Stimulated activated CD4-positive, alpha-beta T cell treated with anti-CD3 and anti-CD28 coated beads, Interleukin-1b, Interleukin-23, amount 100 ng/mL, for 24 hours (primary cell): Measurements from ENCODE around the gene RNASE4.

Source experiments
- DNase-seq, 4 experiments: peaks; one replicate each; pipeline ENCODE4 v3.0.0-alpha.2; 2020; ENCODE audit warnings: low read depth in 4 of 4, low spot score in 1 of 4

The RNASE4 gene

GRCh38 chr14:20671597-20672283 is 12.6 kb upstream of the RNASE4 start:
- no peak for DNase-seq

GRCh38 chr14:20675669-20676068 is 8.7 kb upstream of the RNASE4 start:
- no peak for DNase-seq

GRCh38 chr14:20676072-20676471 is 8.3 kb upstream of the RNASE4 start:
- no peak for DNase-seq

GRCh38 chr14:20679907-20680306 is 4.5 kb upstream of the RNASE4 start:
- DNase-seq, result no peak

- no peak for DNase-seq
Observed at GRCh38 chr14:20680363-20680762, 4.0 kb upstream of the RNASE4 start.

DNA sequence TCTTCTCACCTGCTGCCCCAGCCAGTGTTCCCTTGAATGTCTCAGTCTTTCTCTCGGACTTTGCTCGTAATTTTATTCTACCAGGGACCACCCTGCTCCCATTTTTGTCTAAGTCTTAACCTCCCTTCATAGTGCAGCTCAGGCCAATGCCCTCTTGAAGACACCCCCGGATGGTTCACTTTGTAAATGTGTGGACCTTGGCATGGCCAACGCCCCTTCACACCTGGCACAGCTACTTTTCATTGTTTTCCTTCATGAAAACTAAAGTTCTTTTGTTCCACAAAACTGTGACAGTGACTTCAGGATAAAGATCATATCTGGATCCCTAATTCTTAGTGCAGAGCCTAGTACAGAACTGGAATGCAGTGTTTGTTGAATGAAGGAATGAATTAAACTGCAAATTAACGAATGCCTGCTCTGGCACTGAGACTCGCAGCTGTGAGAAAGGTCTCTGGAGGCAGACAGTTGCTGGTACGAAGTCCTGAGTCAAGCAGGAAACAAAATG is 3.5 kb upstream of the RNASE4 start:
- no peak for DNase-seq

GRCh38 chr14:20681348-20682126 is 2.8 kb upstream of the RNASE4 start:
- peak; percentile 63 to 86 (median 81) for DNase-seq

DNA sequence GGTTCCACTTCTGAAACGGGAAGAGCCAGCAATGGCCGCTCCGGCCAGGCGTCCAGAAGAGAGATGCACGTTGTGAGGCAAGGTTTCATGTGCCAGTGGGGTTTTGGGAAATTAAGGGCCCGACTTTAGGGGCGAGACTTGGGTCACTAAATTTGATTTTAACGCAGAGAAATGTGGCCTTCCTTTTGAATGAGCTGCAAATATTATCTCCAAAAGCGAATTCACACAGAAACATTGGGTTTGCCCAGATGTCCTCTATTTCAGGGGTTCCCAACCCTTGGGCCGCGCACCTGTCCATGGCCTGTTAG is 2.3 kb upstream of the RNASE4 start:
- DNase-seq, result no peak

- peak; percentile 37 to 71 (median 60) for DNase-seq
Observed at GRCh38 chr14:20682435-20683124, 1.8 kb upstream of the RNASE4 start.

- DNase-seq, result peak; percentile 60 to 77 (median 76)
Observed at GRCh38 chr14:20683125-20683890, 1.1 kb upstream of the RNASE4 start.

DNA sequence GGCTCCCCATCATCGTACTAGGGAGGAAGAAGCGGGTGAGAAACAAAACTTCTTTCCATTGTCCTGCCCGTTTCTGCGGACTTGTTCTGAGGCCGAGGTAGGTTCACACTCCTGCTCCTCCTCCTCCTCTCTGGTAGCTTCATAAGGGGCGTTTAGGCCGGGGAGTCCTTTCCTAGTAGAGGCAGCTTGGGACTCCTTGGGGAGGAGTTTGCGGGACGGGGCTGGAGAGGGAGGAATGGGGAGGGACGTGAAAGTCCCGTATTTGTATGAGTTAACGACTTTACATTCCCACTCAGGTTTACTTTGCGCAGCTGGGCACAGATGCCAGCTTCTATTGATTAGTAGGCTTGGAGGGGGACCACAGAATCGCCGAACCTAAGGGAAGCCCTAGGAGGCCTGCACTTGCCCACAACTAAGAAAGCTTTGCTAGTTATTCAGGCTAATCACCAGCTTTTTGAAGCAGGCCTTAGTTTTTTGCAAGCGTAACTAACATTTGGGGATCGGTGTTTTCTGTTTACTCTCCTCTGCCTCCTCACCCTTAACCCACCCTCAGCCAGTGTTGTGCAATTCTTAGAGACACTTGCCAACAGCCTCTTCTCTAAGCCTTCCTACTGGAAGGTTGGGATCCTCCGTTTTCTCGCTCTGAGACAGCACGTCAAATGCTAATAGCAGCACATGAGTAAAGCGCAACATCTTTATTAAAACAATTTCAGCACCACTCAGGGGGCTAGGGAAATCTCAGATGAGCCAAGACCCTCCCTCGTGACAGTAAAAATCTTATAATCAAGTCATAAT is 499 bp downstream of the RNASE4 start:
- no peak for DNase-seq

DNA sequence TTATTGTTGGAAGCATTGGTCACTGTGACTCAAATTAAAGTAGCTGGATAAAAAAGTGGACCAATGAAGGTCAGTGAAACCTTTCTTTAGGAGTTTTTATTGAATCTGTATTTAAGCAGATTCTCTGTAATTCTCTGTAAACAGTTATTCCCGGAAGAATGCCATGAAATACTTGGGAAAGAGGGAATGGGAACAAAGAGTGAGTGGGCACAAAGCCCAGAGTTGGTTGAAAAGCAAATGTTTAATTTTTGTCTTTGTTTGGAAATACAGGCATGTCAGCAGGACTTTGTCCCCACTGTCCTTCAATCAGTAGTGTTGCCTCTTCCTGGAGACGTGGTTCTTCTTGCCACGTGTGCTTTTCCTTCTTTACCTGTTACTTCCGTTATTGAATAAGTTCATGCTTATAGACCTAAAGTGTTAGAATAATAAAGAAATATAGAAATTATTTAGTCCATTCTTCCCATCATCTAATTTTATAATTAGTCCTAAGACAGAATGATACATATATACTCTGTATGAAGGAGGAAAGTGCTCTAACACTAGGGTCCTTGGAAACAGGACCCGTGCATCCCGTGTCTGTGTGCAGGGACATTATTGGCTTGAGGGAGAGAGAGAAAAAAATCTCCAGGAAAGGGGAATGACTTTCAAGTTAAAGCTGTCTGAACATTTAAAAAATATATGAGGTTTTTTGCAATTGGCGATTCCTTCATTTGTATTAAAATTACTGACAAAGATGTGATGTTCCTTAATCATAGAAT is 2.2 kb downstream of the RNASE4 start:
- no peak for DNase-seq

DNA sequence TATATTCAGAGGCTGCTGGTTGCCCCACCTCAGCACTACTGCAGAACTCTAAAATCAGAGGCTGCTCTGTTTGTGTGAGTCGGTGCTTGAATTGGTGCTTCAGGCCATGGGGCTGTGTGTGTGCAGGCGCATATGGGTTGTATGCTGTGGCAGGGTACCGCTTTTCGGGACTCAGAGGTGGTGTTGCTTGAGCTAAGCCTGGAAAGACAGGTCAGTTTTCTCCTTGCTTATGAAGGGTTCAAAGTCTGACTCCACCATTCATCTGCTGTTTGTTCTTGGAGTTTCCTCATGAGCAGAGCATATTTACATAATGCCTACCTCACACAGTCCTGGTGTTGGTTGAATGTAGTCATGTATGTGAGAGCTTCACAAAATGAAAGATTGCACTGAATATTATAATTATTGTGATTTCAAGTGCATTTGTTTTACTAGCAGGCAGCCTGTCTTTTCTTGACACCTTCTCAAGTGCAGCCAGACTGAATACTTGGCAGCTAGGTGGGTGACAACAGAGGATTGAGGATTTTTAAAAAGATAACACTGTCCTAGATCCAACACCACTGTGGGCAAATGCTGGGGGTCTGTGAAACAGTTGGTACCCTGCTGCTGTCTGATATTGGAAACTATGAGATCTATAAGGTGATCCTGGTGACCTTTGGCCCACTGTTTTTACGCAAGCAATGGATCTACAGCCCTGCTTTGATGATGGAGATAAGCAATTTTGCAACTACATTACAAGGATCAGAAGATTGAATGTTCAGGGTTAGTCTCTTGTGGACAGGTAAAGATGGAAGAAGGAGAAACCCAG is 3.2 kb downstream of the RNASE4 start:
- DNase-seq, result no peak

DNA sequence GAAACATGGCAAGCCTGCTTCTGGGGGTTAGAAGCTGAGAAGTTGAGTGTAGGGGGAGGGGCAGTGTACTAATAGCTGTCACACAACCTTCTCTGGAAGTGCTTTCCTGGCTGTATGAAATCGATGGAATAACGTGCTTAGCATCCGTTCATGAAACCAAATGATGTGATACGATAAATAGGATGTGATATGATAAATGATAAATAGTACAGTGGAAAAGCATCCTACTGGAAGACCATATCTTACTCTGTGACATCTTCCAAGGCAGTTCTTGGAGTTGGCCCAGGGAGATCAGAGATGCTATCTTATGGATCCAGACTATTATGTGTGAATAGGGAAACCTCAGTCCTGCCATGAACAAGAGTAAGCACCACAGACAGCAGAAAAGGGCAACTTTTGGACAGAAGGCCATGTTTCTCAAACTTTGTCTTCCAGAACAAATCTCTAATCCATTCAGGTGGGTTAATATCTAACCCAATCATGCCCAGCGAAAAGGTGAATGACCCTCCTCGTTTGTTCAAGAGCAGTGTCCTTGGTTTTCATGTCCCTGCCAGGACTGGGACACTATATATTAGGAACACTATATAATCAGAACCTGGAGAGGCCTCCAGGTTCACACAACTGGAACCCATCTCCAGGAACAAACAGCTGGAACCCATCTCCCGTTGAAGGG is 3.9 kb downstream of the RNASE4 start, which contains the start of gene ANG:
TSS of gene ANG (plus strand) at position 598 of the 673 bp plus-strand sequence. CDS start 4,801 bp downstream, outside the sequence.
- DNase-seq, result no peak

- DNase-seq, result no peak
Observed at GRCh38 chr14:20690848-20691640, 6.7 kb downstream of the RNASE4 start.

DNA sequence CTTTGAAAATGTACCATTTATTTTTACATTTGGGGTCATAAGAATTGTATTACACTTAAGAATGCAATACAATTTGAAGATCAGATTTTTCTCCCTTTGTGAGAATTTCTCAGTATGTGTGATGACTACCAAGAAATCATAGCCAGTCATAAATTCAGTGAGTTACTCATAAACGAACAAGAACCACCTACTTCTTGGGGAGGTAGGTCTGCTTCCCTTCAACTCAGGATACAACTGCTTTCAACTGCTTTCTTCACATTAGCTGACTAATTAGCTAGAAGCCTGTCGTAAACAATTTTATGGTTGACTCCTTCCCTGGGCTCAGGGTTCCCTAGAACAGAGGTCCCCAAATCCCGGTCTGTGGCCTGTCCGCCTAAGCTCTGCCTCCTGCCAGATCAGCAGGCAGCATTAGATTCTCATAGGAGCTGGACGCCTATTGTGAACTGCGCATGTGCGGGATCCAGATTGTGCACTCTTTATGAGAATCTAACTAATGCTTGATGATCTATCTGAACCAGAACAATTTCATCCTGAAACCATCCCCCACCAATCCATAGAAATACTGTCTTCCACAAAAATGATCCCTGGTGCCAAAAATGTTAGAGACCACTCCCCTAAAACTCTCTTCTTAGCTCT is 7.9 kb downstream of the RNASE4 start:
- no peak for DNase-seq

DNA sequence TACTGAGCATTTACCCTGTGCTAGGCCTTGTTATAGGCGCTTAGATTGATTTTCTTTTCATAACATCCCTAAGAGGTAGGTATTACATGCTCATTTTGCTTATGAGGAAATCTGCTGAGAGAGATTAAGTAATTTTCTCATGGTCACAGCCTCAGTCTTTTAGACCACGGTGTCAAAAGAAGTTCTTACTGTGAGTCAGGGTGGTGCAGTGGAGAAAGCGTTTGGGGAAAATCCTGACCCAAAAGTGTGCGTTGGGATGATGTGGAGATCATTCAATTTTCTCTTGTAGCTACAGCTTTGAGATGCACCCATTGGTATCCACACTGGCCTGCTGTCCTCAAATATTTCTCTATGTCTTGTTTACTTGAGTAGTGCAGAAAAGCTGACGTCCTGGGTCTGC is 12.4 kb downstream of the RNASE4 start:
- DNase-seq, result no peak
